ENCODE measurements around the gene SHISAL2B. TPM values are rescaled to one million over a fixed set of nuclear protein-coding genes. Genes with fewer than 3 reads are reported as not detected.

The SHISAL2B gene
- polyA plus RNA-seq, 2 of the 4 experiments (the other 2 are of a cell fraction) = not detected

Other genes starting within 250 kb of the SHISAL2B start
- gene RGS7BP, start 184.5 kb upstream of the SHISAL2B start, polyA plus RNA-seq (2011; rRNA removed) = not detected in 2 replicates
- not detected in 3 replicates for gene RGS7BP, start 184.5 kb upstream of the SHISAL2B start, polyA plus RNA-seq (2017; fragmentation: RNase III; extraction: RNeasy Plus Mini Kit Qiagen cat#74134 plus additional on column Dnase treatment)
- gene SREK1IP1, start 78.2 kb downstream of the SHISAL2B start, polyA plus RNA-seq (2011; rRNA removed) = 4.7 and 6.1 TPM in 2 replicates
- 7.5 to 7.9 TPM (median 7.5 TPM) in 3 replicates for gene SREK1IP1, start 78.2 kb downstream of the SHISAL2B start, polyA plus RNA-seq (2017; fragmentation: RNase III; extraction: RNeasy Plus Mini Kit Qiagen cat#74134 plus additional on column Dnase treatment)
- gene CWC27, start 78.4 kb downstream of the SHISAL2B start, polyA plus RNA-seq (2011; rRNA removed) = 24.3 and 48.5 TPM in 2 replicates
- gene CWC27, start 78.4 kb downstream of the SHISAL2B start, polyA plus RNA-seq (2017; fragmentation: RNase III; extraction: RNeasy Plus Mini Kit Qiagen cat#74134 plus additional on column Dnase treatment) = 24.1 to 25.8 TPM (median 24.4 TPM) in 3 replicates